ENCODE results near the gene VASP. TPM values are rescaled to one million over a fixed set of nuclear protein-coding genes. Genes with fewer than 3 reads are reported as not detected.
A peak's percentile ranks its signal among the peaks of the same experiment; 100 is the strongest.

The VASP gene
- total and polyA plus RNA-seq, 7 donors, result 13.5 to 76.3 (median 22.7) TPM

GRCh38 chr19:45469945-45470761, 37.1 kb upstream of the VASP start:
- WGBS, 3 donors, result 40 to 44% (median 42%) methylated on average over 33 of the region's 33 CpGs
- ATAC-seq, result no peak
- peaks cover 13% of the 10 kb centered on the region for H3K4me1 ChIP-seq
- peak; percentile 33 to 63 for DNase-seq
- TF ChIP-seq CTCF (IDR thresholded peaks at IDR 0.05), result no peak
- peak overlapping the region; percentile 88 for H3K27ac ChIP-seq
- H3K27me3 ChIP-seq (ENCODE audit: insufficient read depth in 3 of 3, low read length in 2 of 3), result no peaks in the 10 kb centered on the region
- intact Hi-C loops (cut with DNase I), result no loop called here
- no peaks in the 10 kb centered on the region for H3K9me3 ChIP-seq
- no peaks in the 10 kb centered on the region for H3K36me3 ChIP-seq (ENCODE audit: insufficient read depth in 1 of 2, low read depth in 1 of 2)
- peak overlapping the region; percentile 86 for H3K4me3 ChIP-seq

- peaks cover 13% of the 10 kb centered on the region for H3K4me1 ChIP-seq
- no peak overlapping the region for H3K4me3 ChIP-seq
- no peak for TF ChIP-seq CTCF (IDR thresholded peaks at IDR 0.05)
- intact Hi-C loops (cut with DNase I), result no loop called here
- ATAC-seq (no peak), DNase-seq (peak in 1 of 2 donors; percentile 61)
- 90 to 96% (median 91%) methylated on average over 15 of the region's 15 CpGs for WGBS, 3 donors
- H3K27ac ChIP-seq, result no peak overlapping the region
- H3K27me3 ChIP-seq (ENCODE audit: insufficient read depth in 3 of 3, low read length in 2 of 3), result no peaks in the 10 kb centered on the region
- no peaks in the 10 kb centered on the region for H3K36me3 ChIP-seq (ENCODE audit: insufficient read depth in 1 of 2, low read depth in 1 of 2)
- no peaks in the 10 kb centered on the region for H3K9me3 ChIP-seq
Measured at GRCh38 chr19:45470762-45471081, 36.6 kb upstream of the VASP start.

DNA sequence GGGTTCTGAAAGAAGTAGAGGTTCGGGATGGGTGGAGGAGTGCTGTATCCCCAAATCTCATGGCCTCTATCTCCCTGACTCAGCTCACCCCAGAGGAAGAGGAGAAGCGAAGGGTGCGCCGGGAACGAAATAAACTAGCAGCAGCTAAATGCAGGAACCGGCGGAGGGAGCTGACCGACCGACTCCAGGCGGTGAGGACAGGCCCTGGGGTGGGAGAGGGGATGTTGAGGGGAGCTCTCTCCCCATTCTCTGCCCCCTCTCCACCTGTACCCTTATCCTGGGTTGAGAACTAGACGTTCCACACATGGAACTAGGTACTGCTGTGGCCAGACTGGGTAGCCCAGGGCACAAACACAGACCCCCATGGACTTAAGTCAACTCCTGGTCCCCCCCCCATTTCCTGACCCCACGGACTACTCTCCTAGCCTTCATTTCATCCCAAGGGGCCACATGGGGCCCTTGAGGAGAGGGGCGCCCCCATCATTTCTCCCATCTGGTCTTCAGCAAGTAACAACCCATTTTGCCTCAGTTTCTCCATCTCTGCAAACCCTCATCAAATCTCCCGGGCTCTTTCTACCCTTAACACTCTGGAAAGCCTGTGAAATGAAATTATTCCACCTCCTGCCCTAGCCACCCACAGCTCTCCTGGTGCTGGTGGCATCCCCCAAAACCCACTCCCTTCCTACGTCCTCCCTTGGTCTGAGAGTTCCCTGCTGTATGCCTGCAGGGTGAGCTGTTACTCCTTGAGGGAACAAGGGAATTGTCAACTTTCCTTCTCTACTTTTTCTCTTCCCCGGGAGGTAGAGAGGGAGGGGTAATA, 36.0 kb upstream of the VASP start:
- intact Hi-C loops (cut with DNase I), result no loop called here
- 88 to 90% (median 88%) methylated on average over 16 of the region's 16 CpGs for WGBS, 3 donors
- DNase-seq (no peak), ATAC-seq (no peak)
- no peaks in the 10 kb centered on the region for H3K9me3 ChIP-seq
- no peak overlapping the region for H3K27ac ChIP-seq
- H3K27me3 ChIP-seq (ENCODE audit: insufficient read depth in 3 of 3, low read length in 2 of 3), result no peaks in the 10 kb centered on the region
- peaks cover 13% of the 10 kb centered on the region for H3K4me1 ChIP-seq
- no peak overlapping the region for H3K4me3 ChIP-seq
- H3K36me3 ChIP-seq (ENCODE audit: insufficient read depth in 1 of 2, low read depth in 1 of 2), result no peaks in the 10 kb centered on the region
- TF ChIP-seq CTCF (IDR thresholded peaks at IDR 0.05), result no peak

DNA sequence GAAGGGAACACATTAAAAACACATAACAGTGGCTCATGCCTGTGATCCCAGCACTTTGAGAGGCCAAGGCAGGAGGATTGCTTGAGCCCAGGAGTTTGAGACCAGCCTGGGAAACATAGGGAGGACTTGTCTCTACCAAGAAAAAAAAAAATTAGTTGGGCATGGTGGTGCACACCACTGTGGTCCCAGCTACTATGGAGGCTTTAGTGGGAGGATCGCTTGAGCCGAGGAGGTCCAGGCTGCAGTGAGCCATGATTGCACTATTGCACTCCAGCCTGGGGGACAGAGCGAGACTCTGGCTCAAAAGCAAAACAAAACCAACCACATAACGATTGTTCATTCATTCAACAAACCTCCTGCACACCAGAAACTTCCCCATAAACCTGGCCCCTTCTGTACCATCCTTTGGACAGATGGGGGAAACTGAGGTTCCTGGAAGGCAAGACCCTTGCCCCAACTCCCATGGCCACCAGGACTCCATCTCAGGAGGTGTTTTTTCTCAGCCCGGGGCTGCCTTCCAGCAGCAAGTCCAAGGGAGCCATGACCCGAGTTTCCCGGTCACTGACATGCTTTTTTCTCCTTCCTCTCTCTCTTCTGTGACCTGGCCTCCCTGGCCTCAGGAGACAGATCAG, 35.2 kb upstream of the VASP start:
- TF ChIP-seq CTCF (IDR thresholded peaks at IDR 0.05), result no peak
- 62 to 73% (median 64%) methylated on average over 7 of the region's 7 CpGs for WGBS, 3 donors
- H3K4me1 ChIP-seq, result peaks cover 11% of the 10 kb centered on the region
- ATAC-seq, result no peak
- intact Hi-C loops (cut with DNase I), result no loop called here
- no peaks in the 10 kb centered on the region for H3K36me3 ChIP-seq (ENCODE audit: insufficient read depth in 1 of 2, low read depth in 1 of 2)
- H3K27me3 ChIP-seq (ENCODE audit: insufficient read depth in 3 of 3, low read length in 2 of 3), result no peaks in the 10 kb centered on the region
- H3K9me3 ChIP-seq, result no peaks in the 10 kb centered on the region
- no peak for DNase-seq
- no peak overlapping the region for H3K27ac ChIP-seq
- H3K4me3 ChIP-seq, result no peak overlapping the region

Data from psoas muscle (tissue), 8 donors.